Activated T-cell treated with anti-CD3 and anti-CD28 coated beads for 4 hours (primary cell): ENCODE results near the gene LYL1.
"Not testable (repeated sequence)": the region's sequence is repeated elsewhere in the genome, so short reads cannot be mapped to it uniquely, and the experiment has no call there.

Source experiments
- DNase-seq: peaks from one replicate; pipeline ENCODE4 v3.0.0-alpha.2; 2020

The LYL1 gene

DNA sequence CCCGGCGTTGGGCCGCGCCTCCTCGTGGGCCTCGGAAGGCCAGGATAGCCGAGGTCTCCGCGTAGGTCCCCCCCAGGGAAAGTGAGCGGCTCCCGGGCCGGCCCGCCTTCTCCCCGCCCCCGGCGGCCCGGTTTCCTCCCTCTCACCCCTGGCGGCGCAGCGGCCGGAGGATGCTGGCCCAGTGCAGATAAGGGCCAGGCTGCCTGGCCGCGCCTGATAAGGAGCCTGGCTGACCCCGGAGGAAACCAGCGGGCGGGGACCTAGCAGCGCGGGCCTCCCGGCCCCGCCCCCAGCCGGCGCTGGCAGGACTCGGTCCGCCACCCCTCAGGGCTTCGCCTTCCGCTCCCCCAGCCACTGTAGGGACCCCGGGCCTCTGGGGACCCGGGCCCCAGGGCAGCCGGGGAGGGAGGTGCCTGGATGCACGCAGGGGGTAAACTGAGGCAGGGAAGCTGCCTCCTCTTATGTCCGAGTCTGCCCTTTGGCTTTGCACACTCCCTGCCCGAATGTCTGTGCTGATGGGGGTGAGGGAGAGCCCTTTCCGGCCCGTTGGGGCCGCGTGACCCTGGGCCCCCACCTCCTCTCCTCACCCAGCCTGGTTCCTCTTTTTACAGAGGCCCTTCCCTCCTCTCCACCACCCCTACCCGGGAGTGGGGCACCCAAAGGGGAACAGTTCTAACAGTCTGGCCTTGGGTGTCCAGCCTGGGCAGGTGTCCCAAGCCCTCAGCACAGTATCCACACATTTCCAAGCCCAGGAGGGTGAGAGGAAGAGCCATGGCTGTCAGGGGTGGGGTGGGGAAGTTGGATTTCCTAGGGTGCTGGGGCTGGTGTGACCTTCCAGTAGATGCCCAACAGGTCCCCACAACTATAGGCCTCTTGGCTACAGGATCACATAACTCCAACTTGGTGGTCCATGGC, at the start of gene LYL1:
LYL1 (minus strand) TSS at position 193 of the 915 bp plus-strand sequence. CDS start 1,687 bp downstream, outside the sequence.
- DNase-seq = no peak

DNA sequence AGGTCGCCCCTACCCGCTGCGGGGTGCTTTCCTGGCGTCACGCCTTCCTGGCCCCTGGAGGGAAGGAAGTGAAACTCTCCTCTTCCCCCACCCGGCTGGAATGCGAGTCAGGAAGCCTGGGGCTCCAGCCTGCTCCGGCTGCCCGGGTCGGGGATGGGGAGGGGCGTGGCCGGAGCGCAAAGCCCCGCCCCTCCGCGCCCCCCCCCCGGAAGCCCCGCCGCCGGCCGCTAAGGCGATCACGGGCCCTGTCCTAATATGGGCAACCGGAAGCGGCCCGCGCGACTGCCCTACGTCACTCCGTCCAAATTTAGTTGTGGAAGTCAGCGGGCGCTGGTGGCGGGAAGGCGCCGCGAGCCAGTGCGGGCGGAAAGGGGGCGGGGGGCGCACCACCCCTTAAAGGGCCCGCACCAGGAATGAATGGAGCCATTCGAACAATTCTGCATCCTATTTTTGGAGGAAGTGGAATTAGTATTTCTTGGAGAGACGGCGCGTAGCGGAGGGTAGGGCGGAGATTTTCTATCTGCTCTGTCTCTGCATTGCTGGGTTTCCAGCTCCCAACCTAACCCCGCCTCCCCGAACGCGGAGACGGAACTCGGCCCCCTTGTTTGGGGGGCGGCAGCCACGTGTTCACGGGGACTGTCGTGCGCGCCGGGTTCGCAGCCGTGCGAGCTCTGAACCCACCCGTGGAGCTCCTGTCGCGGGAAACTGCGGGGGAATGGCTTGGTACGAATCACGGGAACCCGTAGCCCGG, 49.1 kb upstream of the LYL1 start:
- peak; percentile 94 for DNase-seq

DNA sequence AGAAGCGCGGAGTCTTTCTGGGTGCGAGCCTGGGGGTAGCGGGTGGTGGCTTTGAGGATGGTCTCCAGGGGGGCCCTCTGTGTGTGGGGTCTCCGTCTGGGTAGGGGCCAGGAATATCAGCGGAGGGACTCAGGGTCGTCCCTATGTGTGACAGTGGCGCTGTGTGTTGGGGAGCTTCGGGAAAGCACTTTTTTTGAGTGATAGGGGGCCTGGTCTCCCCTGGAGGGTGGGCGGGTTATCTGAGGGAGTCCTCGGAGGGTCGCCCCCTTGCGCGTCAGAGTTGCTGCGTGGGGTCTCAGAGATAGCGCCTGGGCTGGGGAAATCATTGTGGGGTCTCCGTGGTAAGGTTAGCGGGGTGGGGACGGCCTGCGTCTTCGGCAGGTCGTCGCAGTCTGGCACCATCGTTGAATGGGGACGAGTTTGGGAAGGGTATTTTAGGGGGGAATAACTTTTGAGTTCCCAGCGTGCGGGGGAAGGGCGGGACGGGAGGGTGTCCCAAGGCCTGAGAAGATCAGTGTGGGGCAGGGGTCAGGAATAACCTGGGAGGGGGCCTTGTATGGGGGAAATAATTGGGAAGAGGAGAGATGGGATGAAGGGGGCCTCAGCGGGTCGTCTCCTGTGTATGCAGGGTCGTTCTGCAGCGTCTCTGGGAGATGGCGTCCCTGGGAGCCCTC, 48.4 kb upstream of the LYL1 start:
- DNase-seq = no peak

DNA sequence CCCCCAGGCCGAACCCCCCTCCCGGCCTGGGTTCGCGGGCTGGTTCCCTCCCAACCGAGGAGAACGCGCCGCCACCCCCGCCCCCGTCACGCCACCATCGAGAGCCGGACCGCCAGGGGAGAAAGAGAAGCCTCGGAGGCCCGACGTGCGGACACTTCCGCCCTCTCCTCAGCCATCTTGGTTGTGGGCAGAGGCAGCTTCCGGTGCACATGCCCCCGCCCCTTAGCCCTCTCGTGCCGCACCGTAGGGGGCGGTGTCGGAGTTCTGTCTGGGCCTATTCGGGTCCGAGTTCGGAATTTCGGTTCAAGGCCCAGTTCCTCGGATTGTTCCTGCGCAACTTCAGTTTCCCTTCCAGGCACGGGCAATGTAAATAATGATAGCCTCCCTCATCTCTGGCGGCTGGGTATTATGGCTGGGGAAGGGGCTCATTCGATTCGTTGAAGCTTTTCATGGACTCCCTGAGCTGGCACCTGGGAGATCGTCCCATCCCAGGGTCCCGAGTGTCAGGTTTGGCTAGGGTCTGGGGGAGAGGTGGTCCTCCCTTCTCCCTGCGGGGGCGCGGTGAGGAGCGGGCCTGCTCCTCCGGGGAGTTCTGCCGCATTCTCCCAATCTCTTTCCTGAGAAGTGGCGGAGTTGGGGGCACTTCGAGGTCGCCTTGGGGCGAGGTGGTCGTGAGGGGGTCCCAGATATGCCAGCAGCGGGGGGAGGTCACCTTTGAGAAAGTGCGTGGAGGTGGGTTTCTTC, 47.7 kb upstream of the LYL1 start, which contains the start of the genes IER2 and STX10:
IER2 (plus strand) TSS at position 225 of the 744 bp plus-strand sequence. CDS start 2,776 bp downstream, outside the sequence.
STX10 (minus strand) TSS at position 189 of the 744 bp plus-strand sequence. CDS start 202 bp downstream, outside the sequence.
- DNase-seq = peak; percentile 91

DNA sequence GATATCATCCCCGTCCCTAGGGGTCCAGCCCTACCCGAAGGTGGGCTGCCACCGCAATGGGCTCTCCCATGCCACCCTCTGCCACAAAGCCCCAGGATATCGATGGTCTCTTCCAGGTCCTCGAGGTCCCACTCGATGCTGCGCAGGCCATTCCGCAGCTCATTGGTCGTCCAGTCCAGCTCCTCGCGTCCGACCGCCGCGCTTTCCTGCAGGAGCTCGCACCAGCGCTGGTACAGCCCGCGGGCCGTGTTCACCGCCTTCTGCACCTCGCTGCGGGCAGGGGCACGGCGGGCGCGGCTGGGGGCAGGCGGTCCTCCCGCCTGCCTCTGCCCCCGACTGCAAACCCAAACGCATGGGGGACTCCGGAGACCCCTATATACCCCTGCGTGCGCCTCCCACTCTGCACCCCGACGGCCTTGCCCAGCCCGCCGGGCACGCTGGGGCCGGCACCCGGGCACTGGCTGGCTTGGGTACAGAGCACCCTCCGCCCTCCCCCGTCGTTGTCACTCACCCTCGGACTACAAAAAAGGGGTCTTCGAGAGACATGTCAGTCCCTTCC, 47.0 kb upstream of the LYL1 start:
- DNase-seq = no peak

DNA sequence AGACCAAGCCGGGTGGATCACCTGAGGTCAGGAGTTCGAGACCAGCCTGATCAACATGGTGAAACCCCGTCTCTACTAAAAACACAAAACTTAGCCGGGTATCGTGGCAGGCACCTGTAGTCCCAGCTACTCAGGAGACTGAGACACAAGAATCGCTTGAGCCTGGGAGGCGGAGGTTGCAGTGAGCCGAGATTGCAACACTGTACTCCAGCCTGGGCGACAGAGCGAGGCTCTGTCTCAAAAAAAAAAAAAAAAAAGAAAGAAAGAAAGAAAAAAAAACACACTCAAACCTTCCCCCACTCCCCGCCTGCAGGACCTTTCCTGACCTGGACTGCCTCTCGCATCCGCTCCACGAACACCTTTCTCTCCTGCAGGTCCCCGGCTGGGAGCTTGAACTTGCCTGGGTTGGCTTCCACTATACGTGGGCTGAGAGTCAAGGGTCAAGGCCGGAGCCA, 46.5 kb upstream of the LYL1 start:
- DNase-seq = not testable (repeated sequence)

DNA sequence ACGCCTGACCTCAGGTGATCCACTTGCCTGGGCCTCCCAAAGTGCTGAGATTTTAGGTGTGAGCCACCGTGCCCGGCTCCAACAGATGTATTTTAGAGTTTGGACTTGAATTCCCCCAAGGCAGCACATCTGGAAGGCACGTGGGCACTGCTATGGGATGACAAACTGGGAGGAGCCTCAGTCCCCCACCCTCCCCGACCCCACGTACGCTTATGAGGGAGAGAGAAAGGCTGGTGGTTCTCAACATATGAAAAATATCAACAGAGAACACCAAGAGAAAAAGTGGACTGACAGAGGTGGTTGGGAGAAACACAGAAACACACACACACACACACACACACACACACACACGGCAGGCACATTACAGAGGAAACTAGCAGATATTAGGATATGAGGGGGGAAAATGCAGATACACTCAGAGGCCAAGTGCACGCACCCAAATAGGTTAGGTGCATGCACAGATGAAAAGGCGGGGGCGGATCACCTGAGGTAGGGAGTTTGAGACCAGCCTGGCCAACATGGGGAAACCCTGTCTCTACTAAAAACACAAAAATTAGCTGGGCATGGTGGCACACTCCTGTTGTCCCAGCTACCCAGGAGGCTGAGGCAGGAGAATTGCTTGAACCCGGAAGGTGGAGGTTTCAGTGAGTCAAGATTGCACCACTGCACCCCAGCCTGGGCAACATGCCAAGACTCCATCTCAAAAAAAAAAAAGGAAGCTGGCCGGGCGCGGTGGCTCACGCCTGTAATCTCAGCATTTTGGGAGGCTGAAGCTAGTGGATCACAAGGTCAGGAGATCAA, 44.3 kb upstream of the LYL1 start:
- no peak for DNase-seq

DNA sequence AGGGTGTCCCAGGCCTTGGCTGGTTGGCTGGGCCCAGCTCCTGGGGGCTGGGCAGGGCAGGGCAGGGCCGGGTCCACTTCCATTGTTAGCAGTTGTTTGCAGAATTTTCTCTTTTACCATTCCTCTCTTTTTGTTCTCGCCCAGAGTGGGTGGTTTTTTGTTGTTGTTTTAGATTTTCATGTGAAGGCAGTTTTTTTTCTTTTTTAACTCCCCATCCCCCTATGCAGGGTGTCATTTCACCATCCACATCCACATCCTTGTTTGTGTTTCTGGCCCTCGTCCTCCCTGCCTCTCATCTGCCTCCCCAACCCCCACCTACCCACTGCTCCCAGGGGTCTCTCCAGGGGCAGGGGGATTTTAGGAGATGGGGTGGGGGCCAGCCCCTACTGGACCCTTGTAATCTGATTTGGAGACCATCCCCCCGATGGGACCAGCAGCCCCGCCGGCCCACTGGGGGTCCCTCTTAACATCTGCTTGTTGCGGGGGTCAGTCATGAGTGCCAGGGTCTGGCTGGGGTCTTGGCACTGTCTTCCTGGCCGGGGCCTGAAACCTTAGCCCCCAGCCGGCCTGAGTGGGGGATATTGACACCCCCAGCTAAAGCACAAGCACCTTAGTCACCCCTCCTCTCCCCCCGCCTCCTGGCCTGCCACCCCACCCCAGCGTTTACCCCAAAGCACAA, 37.1 kb upstream of the LYL1 start:
- no peak for DNase-seq

DNA sequence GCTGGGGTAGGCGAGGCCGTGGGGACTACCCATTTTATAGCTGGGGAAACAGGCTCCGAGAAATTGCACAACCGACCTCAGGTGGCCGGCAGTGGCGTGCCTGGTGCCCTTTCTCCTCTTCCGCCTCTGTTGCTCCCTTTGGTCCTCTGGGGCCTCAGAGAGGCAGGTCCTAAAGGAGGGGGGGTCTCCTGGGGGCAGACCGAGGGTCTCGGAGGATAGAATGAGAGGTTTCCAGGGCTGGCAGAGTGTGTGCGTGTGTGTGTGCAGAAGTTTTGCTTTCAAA, 36.2 kb upstream of the LYL1 start:
- DNase-seq = no peak

DNA sequence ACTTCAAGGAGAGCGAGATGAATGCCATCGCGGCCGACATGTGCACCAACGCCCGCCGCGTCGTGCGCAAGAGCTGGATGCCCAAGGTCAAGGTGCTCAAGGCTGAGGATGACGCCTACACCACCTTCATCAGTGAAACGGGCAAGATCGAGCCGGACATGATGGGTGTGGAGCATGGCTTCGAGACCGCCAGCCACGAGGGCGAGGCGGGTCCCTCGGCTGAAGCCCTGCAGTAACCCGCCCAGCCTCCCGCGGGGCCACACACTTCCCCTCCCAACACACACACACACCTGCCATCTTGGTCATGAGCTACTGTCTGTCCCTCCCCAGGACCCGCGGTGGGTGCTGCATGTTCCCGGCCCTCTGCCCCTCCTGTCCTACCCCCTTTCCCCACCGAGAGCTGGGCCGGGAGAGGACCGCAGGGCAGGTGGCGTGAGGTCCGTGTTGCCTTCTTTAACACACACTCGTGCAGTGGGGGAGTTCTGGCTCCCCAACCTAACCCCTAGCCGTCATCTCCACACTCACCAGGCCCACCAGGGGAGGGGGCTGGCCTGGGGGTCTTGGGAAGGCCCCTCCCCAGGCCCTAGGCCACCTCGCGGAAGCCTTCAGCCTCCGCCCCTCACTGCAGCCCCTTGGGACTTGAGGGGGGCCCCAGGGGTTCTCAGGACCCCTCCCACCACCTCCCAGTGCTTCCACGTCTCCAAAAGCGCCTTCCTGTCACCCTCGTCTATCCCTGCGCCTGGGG, 35.7 kb upstream of the LYL1 start:
- no peak for DNase-seq

DNA sequence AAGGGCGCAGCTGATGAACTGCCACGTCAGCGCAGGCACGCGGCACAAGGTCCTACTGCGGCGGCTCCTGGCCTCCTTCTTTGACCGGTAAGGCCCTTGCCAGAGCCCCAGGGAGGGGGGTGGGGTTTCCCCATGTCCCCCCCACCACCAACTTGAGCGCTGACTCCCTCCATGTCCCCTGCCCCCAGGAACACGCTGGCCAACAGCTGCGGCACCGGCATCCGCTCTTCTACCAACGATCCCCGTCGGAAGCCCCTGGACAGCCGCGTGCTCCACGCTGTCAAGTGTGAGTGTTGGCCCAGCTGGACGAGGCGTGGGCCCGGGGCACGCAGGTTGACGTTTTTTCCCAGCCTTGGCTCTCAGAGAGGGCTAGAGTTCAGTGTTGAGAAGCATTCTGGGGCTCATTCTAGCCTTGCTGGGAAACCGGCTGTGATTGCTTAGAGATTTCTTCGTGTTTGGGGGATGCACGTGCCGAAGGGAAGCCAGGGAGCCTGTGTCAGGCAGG, 34.7 kb upstream of the LYL1 start:
- no peak for DNase-seq

DNA sequence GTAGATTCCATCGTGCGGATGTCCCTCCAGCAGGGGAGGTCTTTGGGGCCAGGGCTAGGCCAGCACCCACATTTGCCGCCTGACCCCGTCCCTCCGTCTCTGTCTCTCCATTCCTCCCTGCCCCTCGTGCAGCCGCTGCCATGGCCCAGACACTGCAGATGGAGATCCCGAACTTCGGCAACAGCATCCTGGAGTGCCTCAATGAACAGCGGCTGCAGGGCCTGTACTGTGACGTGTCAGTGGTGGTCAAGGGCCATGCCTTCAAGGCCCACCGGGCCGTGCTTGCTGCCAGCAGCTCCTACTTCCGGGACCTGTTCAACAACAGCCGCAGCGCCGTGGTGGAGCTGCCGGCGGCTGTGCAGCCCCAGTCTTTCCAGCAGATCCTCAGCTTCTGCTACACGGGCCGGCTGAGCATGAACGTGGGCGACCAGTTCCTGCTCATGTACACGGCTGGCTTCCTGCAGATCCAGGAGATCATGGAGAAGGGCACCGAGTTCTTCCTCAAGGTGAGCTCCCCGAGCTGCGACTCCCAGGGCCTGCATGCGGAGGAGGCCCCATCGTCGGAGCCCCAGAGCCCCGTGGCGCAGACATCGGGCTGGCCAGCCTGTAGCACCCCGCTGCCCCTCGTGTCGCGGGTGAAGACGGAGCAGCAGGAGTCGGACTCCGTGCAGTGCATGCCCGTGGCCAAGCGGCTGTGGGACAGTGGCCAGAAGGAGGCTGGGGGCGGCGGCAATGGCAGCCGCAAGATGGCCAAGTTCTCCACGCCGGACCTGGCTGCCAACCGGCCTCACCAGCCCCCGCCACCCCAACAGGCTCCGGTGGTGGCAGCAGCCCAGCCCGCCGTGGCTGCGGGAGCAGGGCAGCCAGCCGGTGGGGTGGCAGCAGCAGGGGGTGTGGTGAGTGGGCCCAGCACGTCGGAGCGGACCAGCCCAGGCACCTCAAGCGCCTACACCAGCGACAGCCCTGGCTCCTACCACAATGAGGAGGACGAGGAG, 32.7 kb upstream of the LYL1 start:
- no peak for DNase-seq

DNA sequence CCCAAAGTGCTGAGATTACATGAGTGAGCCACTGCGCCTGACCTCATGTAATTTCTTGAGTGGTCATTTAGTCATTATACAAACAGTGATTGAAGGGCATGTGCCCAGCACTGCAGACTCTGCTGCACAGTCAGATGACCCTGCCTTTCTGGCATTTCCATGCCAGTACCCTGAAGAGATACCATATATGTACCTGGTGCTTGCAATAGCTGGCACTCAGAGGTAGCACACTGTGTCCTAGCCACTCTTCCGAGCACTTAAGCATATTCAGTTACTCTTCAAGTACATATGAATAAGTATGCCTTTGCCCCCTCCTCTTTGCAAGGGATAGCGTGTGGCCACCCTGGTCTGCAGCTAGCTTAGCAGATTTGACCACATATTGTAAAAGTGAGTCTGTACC, 32.0 kb upstream of the LYL1 start:
- no peak for DNase-seq

DNA sequence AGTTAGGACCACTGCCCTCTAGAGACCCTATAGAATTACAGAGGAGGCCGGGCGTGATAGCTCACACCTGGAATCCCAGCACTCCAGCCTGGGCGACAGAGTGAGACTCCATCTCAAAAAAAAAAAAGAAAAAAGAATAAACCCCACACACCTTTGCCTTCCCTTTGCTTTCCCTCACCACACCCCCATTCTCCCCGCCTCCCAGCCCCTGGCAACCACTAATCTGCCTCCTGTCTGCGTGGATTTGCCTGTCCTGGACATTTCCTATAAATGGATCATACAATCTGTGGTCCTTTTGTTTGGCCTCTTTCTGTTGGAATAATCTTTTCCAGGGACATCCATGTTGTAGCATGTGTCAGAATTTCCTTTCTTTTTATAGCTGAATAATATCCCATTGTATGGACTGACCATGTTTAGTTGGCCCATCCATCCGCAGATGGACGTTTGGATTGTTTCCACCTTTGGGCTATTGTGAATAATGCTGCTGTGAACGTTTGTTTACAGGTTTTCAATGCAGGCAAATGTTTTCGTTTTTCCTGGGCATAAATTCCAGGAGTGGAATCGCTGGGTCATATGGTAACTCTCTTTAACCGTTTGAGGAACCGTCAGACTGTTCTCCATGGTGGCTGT, 30.7 kb upstream of the LYL1 start:
- DNase-seq = no peak

DNA sequence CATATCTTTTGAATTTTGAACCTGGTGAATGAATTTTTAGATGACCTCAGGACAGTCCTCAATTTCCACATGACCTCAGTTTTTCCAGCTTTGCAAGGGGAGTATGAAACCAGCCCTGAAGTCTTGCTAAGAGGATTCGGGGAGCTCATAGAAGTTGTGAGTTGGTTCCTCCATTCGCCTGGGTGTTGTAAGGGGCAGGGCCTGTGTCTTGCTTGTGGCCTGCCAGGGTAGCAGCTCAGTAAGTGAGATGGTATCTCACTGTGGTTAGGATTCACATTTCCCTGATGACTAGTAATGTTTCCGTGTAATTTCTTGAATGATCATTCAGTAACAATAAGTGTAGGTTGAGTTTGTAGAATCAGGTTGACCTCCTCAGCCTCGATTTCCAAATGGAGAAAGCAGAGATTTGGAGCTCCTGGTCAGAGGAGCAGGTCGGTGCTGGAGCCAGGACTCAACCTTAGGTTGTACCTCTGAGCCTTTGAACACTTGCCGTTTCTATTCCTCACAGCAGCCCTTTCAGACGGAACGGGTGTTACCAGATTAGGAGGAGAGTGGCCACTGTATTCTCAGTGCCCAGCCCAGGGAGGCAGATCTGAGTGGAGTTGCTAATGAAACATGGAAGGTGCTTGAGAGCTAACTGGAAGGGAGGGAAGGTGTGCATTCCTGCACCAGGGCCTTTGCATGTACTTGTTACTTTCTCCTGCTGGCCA, 30.0 kb upstream of the LYL1 start:
- no peak for DNase-seq

DNA sequence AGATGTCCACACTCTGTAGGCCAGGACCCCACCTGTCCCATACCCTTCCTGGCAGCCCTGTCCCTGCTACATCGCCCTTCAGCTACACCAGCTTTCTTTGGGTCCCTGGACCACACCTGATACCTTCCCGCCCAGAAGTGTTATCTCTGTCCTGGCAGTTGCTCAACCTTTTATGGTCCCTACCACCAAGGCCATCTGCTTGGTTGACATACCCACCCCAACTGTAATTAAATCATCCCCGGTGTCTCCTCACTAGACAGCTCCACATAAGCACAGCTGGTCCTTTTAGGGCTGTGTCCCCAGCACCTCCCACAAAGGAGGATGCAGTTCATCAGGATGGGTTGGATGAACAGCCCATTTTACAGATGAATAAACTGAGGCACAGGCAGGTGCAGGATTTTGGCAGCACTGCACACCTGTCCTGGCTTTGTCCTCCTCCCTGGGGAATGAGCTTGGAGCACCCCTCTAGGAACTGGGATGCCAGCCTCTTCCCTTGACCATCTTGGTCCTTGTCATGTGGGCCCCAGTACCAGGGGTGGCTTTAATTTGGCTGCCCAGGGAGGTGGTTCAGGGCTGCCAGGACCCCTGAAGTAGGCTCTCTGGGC, 28.3 kb upstream of the LYL1 start:
- no peak for DNase-seq

DNA sequence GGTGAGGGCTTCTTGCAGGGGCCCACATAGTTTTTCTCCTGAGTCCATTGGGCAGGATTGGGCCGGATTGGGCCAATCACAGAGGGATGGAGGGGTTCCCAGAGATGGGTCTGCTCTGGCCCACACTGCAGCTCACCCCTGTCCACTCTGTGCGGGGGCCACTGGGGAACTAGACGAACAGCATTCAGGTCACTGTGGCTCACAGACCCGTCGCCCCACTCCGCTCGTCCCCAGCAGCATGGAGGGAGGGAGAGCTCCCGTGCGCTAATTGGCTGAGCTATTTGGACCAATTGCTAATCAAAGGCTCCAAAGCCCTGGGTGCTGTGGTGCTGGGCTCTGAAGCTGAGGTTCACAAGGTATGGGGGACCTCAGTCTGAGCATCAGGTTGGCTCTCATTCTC, 26.7 kb upstream of the LYL1 start:
- no peak for DNase-seq
